Mucosa of stomach (tissue), 1 donor: ENCODE data around the gene HOXA10.

ENCODE experiments used
- H3K27me3 ChIP-seq: one replicate; pipeline ENCODE4 v1.7.0; 2013; ENCODE audit warnings: mild to moderate bottlenecking, low read length; ENCODE audit not compliant: control insufficient read depth, insufficient read depth
- H3K36me3 ChIP-seq: one replicate; pipeline ENCODE4 v1.7.0; 2013; ENCODE audit warnings: low read length; ENCODE audit not compliant: control insufficient read depth, insufficient read depth
- H3K4me1 ChIP-seq: one replicate; pipeline ENCODE4 v1.7.0; 2013; ENCODE audit warnings: mild to moderate bottlenecking, low read length; ENCODE audit not compliant: control insufficient read depth, insufficient read depth
- H3K4me3 ChIP-seq: one replicate; pipeline ENCODE4 v1.7.0; 2013; ENCODE audit warnings: low read length
- H3K9ac ChIP-seq: one replicate; pipeline ENCODE4 v1.7.0; 2013; ENCODE audit warnings: mild to moderate bottlenecking, low read length, moderate library complexity
- H3K9me3 ChIP-seq: one replicate; pipeline ENCODE4 v1.7.0; 2013; ENCODE audit warnings: mild to moderate bottlenecking, low read length, moderate library complexity; ENCODE audit not compliant: control insufficient read depth
- donor health status: Pancreatic carcinoma.

The HOXA10 gene

DNA sequence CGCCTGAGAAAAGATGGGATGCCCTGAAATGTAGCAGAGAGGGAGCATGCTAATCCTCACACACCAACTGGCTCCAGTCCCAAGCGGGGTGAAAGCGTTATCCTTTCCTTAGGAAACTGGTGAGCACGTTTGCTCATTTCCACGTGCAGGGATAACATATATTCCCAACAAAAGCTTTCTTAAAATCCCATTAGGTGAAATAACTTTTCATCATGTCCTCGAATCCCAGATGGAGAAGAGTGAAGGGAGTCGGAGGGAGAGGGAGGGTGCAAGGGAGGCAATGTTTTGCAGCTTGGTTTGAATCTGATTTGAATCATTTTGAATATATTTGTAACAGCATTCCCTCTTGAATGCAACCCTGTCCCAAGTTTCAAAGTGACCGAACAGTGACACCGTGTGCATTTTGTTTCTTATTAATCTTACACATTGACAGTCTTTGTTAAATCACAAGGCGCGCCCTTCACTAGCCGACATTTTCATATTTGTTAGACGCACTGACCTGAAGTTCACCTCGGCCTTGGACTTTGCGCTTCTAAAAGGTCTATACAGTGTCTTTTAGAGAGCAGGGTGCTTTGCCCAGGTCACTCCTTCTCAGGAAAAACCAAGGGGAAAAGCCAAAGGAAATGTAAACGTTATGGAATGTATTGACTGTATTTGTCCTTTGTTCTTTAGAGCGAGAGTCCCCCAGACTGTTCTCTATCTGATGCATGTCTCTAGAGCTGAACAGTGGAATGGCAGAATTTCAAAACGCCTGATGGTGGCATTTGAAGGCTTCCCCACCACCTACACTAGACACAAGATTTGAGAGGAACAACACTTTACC, 40.5 kb downstream of the HOXA10 start:
- no peaks in the 10 kb centered on the region for H3K9me3 ChIP-seq
- H3K9ac ChIP-seq, result no peak overlapping the region
- no peaks in the 10 kb centered on the region for H3K36me3 ChIP-seq
- no peaks in the 10 kb centered on the region for H3K27me3 ChIP-seq
- peaks cover 47% of the 10 kb centered on the region for H3K4me1 ChIP-seq
- H3K4me3 ChIP-seq, result no peak overlapping the region

DNA sequence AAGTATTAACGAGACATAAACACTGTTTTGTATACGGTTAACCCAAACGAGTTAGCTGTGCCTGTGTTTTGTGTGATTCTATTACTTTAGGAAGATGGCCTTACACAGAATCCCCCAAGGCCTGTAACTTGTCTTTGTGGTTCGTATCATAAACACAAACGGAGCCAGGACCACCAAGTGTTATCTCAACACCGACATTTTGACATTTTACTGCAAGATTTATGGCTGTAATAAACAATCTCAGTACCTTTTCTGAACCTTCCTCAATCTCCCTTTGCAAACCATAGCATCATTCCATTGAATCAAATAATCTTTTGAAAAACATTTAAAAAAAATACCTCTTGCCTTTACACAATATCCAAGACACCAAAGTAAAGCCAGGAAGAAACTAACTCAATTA, 41.1 kb downstream of the HOXA10 start:
- Histone ChIP-seq H3K4me1 (peaks cover 51% of the 10 kb centered on the region), H3K4me3 (no peak overlapping the region), H3K27me3 (no peaks in the 10 kb centered on the region), H3K9me3 (no peaks in the 10 kb centered on the region), H3K9ac (no peak overlapping the region), H3K36me3 (no peaks in the 10 kb centered on the region)

DNA sequence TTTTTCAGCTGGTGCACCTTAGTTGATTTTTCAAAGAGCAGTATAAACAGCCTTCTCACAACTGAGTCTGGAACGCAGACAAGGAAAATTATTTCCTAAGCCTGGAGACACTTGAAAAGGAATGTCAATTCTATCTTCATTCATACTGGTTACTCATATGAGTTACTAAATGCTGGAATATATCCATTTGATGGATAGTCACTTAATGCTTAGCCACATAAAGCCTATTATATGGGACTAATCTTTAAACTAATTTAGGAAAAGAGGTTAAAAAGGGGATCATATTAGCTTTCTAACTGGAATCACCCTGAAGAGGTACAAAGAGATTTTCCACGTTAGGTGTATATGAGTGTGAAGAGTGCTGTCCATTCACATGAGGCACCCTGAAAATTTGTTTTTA, 41.9 kb downstream of the HOXA10 start:
- Histone ChIP-seq H3K9me3 (no peaks in the 10 kb centered on the region), H3K27me3 (no peaks in the 10 kb centered on the region), H3K4me1 (peaks cover 58% of the 10 kb centered on the region), H3K36me3 (no peaks in the 10 kb centered on the region), H3K9ac (no peak overlapping the region), H3K4me3 (no peak overlapping the region)

DNA sequence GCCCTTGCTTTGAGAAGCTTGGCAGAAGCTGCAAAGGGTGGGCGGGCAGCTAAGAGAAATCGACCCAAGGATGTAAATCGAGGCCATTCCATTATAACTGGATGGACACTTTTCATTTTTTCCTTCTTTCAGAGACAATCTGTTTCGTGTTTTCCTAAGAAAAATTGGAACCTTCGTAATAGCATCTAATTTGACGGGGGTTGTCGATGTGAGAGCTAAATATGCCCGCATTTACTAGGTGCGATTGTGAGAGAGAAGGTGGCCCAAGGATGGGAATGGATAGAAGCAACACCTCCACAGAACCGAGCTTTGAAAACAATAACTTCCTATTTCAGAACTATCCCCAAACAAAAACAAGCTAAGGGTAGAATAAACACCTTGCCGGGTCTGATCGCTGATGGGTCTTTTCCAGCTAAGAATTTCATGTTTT, 42.7 kb downstream of the HOXA10 start:
- H3K4me3 ChIP-seq, result peak overlapping the region; percentile 48
- no peaks in the 10 kb centered on the region for H3K27me3 ChIP-seq
- H3K4me1 ChIP-seq, result peaks cover 55% of the 10 kb centered on the region
- H3K9me3 ChIP-seq, result no peaks in the 10 kb centered on the region
- peak overlapping the region; percentile 90 for H3K9ac ChIP-seq
- no peaks in the 10 kb centered on the region for H3K36me3 ChIP-seq

DNA sequence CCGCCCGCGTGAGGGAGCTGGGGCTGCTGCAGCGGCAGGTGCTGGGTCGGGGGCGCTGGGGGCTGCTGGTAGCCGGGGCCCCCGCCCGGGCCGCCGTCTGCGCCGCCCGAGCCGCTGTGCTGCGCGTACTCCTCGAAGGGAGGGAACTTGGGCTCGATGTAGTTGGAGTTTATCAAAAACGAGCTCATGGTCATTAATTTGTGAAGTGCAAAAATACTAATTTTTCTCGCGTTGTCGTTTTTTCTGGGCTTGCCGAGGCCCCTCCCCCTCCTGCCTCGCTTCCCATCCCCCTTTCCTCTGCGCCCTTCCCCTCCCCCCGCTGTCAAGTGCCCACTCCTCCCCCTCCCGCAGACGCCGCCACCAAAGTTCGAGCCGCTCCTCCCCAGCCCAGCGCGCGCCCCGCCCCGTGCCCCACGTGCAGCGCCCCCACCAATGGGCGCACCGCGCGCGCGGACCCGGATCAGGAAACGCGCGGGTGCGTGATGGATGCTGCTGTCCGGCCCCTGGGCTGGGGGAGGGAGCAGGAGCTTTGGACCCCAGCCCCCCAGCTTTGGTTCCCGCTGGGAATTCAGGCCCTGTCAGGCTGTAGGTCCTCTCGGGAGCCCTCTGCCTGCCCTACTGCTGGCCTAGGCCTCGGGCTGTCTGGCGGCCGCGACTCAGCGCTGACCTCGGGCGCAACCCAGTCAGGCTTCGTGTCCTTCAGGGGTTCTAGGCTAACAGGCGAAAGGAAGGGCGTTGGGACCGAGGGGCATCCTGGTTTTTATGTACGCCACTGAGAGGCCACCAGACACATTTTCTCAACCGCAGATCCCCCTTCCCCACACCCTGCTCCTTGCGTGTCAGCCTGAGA, 43.4 kb downstream of the HOXA10 start, which contains the start of gene HOXA4:
Gene HOXA4, minus strand, starts transcription at position 218 of the 850 bp plus-strand sequence. Its CDS starts 24 bp downstream, at position 194.
- Histone ChIP-seq H3K36me3 (no peaks in the 10 kb centered on the region), H3K4me1 (peaks cover 49% of the 10 kb centered on the region), H3K9me3 (no peaks in the 10 kb centered on the region), H3K4me3 (peak within 1 kb of the TSS; percentile 48), H3K27me3 (no peaks in the 10 kb centered on the region), H3K9ac (peak within 1 kb of the TSS; percentile 90)

DNA sequence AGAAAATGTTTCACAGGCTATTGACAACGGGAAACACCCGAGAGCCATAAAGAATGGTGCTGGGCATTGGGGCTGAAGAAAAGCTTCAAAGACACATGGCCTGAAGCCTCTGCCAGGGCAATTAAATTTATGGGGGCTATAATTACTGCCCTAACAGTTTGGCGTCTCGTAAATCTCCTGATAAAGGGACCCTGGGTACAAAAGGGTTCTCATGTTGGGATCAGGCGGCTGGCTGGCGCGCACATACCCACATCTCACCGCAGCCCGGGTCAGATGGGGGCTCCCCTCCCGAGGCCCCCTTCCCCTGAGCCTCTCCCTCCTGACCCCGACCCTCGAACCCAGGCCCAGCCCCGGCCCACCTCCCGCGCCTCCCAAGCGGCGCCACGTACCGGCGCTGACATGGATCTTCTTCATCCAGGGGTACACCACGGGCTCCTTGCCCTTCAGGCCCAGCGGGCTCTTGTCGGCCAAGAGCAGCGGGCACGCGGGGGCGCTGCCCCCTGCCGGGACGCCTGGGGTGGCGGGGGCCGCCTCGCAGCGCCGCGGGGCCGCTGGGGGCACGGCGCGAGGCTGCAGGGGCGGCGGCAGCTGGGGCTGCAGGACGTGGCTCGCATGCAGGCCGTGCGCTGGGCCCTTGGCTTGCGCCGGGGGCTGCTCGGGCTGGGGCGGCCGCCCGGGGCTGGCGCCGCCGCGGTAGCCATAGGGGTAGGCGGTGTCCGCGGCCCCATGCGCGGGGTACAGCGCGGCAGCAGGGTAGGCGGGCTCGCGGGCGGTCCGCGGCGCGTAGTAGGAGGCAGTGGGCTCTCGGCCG, 44.2 kb downstream of the HOXA10 start:
- Histone ChIP-seq H3K36me3 (no peaks in the 10 kb centered on the region), H3K4me1 (peaks cover 49% of the 10 kb centered on the region), H3K4me3 (peak overlapping the region; percentile 16), H3K9ac (peak overlapping the region; percentile 70), H3K27me3 (no peaks in the 10 kb centered on the region), H3K9me3 (no peaks in the 10 kb centered on the region)

DNA sequence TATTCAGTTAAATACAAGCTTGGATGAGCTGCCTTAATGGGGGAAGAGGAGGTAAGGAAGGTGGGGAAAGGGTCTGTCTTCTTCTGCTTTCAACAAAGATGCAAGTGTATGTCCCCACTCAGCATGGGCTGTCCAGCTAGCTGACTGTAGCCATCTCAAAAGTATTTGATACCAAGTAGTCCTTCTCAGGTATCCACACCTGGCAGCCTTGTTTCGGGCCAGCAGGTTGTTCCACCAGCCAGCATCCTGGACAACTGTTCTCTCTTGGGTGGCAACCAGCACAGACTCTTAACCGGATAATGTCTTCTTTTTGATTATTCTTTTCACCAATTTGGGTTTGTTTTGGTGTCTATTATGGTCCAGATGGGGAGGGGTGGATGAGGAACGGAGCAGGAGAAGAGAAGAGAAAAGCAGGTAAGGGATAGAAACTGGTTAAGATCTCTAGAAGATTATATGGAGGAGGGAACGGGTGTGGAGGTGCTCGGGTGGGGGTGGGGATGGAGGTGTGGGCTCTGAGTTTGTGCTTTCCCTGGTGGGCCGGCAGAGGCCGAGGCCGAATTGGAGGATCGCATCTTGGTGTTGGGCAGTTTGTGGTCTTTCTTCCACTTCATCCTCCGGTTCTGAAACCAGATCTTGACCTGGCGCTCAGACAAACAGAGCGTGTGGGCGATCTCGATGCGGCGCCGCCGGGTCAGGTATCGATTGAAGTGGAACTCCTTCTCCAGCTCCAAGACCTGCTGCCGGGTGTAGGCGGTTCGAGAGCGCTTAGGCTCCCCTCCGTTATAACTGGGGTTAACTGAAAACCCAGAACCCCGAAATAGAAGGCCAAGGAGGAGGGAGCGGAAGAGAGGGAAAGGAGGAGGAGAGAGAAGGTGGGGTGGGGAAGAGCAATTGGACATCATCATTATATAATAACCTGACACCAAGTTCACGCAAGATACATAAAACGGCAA, 45.1 kb downstream of the HOXA10 start:
- no peaks in the 10 kb centered on the region for H3K9me3 ChIP-seq
- H3K4me1 ChIP-seq, result peaks cover 46% of the 10 kb centered on the region
- H3K9ac ChIP-seq, result peak overlapping the region; percentile 70
- H3K27me3 ChIP-seq, result no peaks in the 10 kb centered on the region
- no peaks in the 10 kb centered on the region for H3K36me3 ChIP-seq
- H3K4me3 ChIP-seq, result no peak overlapping the region

DNA sequence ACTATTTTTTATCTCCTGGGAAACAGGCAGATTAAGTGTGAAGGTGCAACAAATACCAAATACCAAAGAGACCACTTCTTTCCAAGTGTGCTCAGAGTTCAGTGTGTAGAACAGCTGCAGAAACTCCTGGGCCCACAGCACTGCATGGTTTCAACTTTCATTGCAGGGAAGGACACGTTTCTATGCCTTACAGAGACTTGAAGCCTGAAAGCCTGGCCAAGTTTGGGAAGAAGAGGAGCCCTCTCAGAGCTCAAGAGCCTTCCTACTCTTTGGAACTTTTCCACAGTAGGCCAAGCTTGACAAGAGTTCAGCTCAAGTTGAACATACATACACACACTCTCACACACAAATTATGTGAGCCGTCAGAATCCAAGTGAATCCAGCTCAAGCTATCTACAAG, 46.1 kb downstream of the HOXA10 start:
- H3K9me3 ChIP-seq, result no peaks in the 10 kb centered on the region

DNA sequence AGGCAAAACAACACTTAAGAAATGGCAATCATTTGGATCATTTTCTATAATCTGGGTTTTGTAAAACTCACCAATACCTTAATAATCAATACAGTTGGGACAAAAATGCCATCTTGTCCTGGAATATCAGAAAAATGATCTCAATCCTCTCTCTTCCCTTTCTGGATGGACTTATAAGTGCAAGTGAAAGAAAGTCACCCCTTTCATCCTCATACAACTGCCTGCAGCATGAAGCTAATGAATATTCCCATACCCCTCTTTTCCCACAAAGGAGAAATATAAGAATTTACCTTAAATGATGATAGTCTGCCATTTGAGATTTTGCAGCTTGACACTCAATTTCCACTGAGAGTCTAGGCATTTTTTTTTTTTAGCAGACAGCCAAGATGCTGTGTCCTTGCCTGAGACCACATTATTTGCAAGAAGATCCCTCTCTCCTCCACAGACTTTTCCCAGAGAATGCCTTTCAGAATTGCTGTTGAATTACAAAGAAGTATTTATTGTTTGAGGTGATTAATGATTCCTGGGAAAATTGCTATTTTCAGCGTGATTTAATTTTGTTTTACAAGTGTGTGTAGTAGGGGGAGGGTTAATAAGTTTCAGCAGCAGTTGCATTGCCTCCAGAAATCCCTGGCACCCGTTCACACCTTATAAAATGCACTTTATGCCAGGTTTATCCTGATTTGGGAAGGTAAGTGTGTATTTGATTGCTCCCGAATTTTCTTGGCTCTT, 47.4 kb downstream of the HOXA10 start:
- H3K4me1 ChIP-seq, result peaks cover 49% of the 10 kb centered on the region
- no peaks in the 10 kb centered on the region for H3K27me3 ChIP-seq
- no peaks in the 10 kb centered on the region for H3K36me3 ChIP-seq
- H3K9me3 ChIP-seq, result no peaks in the 10 kb centered on the region
- no peak overlapping the region for H3K4me3 ChIP-seq
- H3K9ac ChIP-seq, result no peak overlapping the region

More for the DNA sequence above, 46.1 kb downstream of the HOXA10 start:
- Histone ChIP-seq H3K36me3 (no peaks in the 10 kb centered on the region), H3K4me3 (no peak overlapping the region), H3K9ac (no peak overlapping the region), H3K27me3 (no peaks in the 10 kb centered on the region), H3K4me1 (peaks cover 46% of the 10 kb centered on the region)

DNA sequence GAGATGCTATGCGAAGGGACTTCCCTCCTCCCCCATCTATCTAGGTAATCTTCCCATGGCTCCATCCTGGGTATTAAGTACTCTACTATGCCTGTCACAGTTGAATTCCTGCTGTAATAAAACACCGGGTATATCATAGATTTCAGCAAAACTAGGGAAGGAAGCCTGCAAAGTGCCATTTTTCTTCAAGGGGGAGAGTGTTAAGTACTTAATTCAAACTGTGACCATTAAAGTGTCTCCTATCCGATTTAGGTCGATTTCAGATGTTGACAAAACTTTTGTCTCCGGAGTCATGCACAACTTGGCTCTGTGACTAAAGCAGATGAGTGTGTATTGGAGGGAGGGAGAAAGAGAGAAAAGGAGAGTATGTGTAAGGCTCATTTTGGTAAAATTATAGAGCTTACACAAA, 48.1 kb downstream of the HOXA10 start:
- Histone ChIP-seq H3K4me3 (no peak overlapping the region), H3K9ac (no peak overlapping the region), H3K9me3 (no peaks in the 10 kb centered on the region), H3K27me3 (no peaks in the 10 kb centered on the region), H3K4me1 (peaks cover 51% of the 10 kb centered on the region), H3K36me3 (no peaks in the 10 kb centered on the region)
